Gastroesophageal sphincter (tissue), 4 donors: Measurements from ENCODE around the gene C1orf159. TPM values are rescaled to one million over a fixed set of nuclear protein-coding genes. Genes with fewer than 3 reads are reported as not detected.
"Not testable (repeated sequence)": the region's sequence is repeated elsewhere in the genome, so short reads cannot be mapped to it uniquely, and the experiment has no call there.

Experiments used
- ATAC-seq: fragments of 150-250 bp; one replicate; pipeline ENCODE4 v1.9.1; 2016; ENCODE audit warnings: mild to moderate bottlenecking, moderate library complexity
- H3K27ac ChIP-seq, 4 donors: fragments of 200-600 bp; sonication (generic) in 3 of 4; 1 replicate in 3 of 4; 2 replicates in 1 of 4; pipeline ENCODE4 v1.5.1; 2016 to 2019
- H3K27me3 ChIP-seq: fragments of 200-600 bp; sonication (generic); one replicate; pipeline ENCODE4 v1.5.1; 2019
- H3K36me3 ChIP-seq, 2 donors: fragments of 200-600 bp; sonication (generic); one replicate each; pipeline ENCODE4 v1.5.1; 2019; ENCODE audit warnings: control low read depth in 1 of 2
- H3K4me1 ChIP-seq, 3 donors: fragments of 200-600 bp; sonication (generic); 1 replicate in 2 of 3; 2 replicates in 1 of 3; pipeline ENCODE4 v1.5.1; 2016 to 2019; ENCODE audit warnings: control low read depth in 2 of 3
- H3K4me3 ChIP-seq, 2 donors: fragments of 200-600 bp; sonication (generic); one replicate each; pipeline ENCODE4 v1.5.1; 2019; ENCODE audit warnings: mild to moderate bottlenecking in 1 of 2, moderate library complexity in 1 of 2
- H3K9me3 ChIP-seq, 3 donors: fragments of 200-600 bp; sonication (generic); one replicate each; pipeline ENCODE4 v1.5.1; 2017 to 2019; ENCODE audit warnings: control low read depth in 2 of 3
- CTCF ChIP-seq, 4 experiments: fragments of 200-600 bp in 2 of 4; fragments of 450-650 bp in 2 of 4; sonication (generic) in 1 of 4; IDR thresholded peaks; one replicate each; pipeline ENCODE4 v1.5.1; 2017 to 2019; ENCODE audit warnings: antibody characterized with exemption in 4 of 4, mild to moderate bottlenecking in 2 of 4, moderate library complexity in 2 of 4
- EP300 ChIP-seq: sonication (generic); formaldehyde crosslinking; IDR thresholded peaks from one replicate; pipeline ENCODE4 v1.6.1; 2017; ENCODE audit warnings: antibody characterized with exemption, mild to moderate bottlenecking
- POLR2A ChIP-seq, 2 donors: fragments of 450-650 bp; IDR thresholded peaks; one replicate each; pipeline ENCODE4 v1.6.1; 2017; ENCODE audit warnings: antibody characterized with exemption in 2 of 2, mild to moderate bottlenecking in 2 of 2, moderate library complexity in 1 of 2
- POLR2AphosphoS5 ChIP-seq: sonication (generic); formaldehyde crosslinking; IDR thresholded peaks from one replicate; pipeline ENCODE4 v1.6.1; 2017; ENCODE audit warnings: antibody characterized with exemption
- WGBS, 2 donors: methylation state at CpG; one replicate each; pipeline ENCODE4 v1.1.5; 2018; ENCODE audit warnings: low coverage in 1 of 2; 5-methylcytosine and 5-hydroxymethylcytosine counted together
- total RNA-seq, 4 donors: library from RNA; depleted of rRNA; stranded (reverse); fragments of >200 nt; gene quantifications; one replicate each; pipeline ENCODE4 v1.1.0, GENCODE V29; 2016

C1orf159 gene
- total RNA-seq, 4 donors from 2014 or later, result 6.3 to 15.3 (median 9.9) TPM

DNA sequence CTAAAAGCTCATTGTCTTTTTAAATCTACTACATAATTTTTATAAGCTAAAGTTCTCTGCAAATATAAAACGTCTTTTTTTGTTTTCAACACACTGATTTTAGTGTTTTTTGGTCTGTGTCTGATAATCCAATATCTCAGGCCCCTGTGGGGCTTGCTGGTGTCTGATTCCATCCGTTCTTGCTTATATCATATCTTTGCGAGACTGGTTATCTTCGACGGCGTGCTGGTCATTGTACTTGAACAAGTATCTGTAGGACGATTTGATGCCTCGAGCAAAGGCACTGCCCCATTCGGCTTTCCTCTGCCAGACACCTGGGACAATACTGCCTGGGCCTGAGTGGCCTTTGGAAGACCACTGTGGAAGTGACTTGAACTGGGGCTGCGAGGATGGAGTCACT, 39.4 kb upstream of the C1orf159 start:
- Histone ChIP-seq H3K9me3 (no peaks in the 10 kb centered on the region), H3K27ac (no peak overlapping the region), H3K4me3 (no peak overlapping the region), H3K27me3 (no peaks in the 10 kb centered on the region), H3K36me3 (no peaks in the 10 kb centered on the region), H3K4me1 (peaks cover 0 to 15% (median 7%) of the 10 kb centered on the region in 3 donors)
- WGBS, 2 donors, result 48 to 68% methylated on average over 4 to 8 of the region's 10 CpGs
- TF ChIP-seq POLR2AphosphoS5, result no peak
- TF ChIP-seq CTCF (IDR thresholded peaks at IDR 0.05), result no peak
- TF ChIP-seq POLR2A (IDR thresholded peaks at IDR 0.05), result no peak
- no peak for TF ChIP-seq EP300
- no peak for ATAC-seq

DNA sequence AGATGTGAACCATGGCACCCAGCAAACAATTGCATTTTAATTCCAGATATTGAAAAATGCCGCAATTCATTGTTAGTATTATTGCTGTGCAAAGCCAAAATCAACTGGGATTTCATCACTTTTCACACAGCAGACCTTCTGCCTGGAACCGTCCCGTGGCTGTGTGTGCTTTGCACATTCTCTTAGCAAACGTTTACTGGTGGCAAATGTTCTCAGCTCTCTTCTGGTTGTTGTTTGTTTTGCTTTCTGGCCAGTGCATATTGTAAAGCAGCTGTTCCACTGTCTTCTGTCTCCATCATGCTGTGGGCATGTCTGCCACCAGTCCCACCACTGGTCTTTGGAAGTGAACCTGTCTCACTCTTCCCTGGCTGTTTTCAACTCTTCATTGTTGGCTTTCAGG, 38.0 kb upstream of the C1orf159 start:
- TF ChIP-seq POLR2AphosphoS5 (no peak), CTCF (IDR thresholded peaks at IDR 0.05) (no peak), EP300 (no peak), POLR2A (IDR thresholded peaks at IDR 0.05) (no peak)
- Histone ChIP-seq H3K27me3 (peaks cover 4% of the 10 kb centered on the region), H3K36me3 (no peaks in the 10 kb centered on the region), H3K4me1 (peaks cover 0 to 14% (median 7%) of the 10 kb centered on the region in 3 donors), H3K27ac (no peak overlapping the region), H3K9me3 (no peaks in the 10 kb centered on the region), H3K4me3 (no peak overlapping the region)
- WGBS, 2 donors, result 36 to 54% methylated on average over 4 of the region's 4 CpGs
- no peak for ATAC-seq

- 81 to 88% methylated on average over 11 to 13 of the region's 14 CpGs for WGBS, 2 donors
- not testable (repeated sequence) for H3K27me3 ChIP-seq, H3K9me3 ChIP-seq, H3K36me3 ChIP-seq, H3K27ac ChIP-seq, H3K4me1 ChIP-seq, H3K4me3 ChIP-seq, ATAC-seq
Measured at GRCh38 chr1:1153215-1153614, 37.3 kb upstream of the C1orf159 start.

DNA sequence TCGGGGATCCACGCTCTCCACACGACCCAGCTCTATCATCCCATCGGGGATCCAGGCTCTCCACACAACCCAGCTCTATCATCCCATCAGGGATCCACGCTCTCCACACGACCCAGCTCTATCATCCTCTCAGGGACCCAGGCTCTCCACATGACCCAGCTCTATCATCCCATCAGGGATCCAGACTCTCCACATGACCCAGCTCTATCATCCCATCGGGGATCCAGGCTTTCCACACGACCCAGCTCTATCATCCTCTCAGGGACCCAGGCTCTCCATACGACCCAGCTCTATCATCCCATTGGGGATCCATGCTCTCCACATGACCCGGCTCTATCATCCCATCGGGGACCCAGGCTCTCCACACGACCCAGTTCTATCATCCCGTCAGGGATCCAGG, 36.5 kb upstream of the C1orf159 start:
- not testable (repeated sequence) for ATAC-seq, H3K27ac ChIP-seq, H3K4me3 ChIP-seq, H3K27me3 ChIP-seq, H3K4me1 ChIP-seq, H3K9me3 ChIP-seq, H3K36me3 ChIP-seq
- 84 to 90% methylated on average over 8 to 12 of the region's 13 CpGs for WGBS, 2 donors

DNA sequence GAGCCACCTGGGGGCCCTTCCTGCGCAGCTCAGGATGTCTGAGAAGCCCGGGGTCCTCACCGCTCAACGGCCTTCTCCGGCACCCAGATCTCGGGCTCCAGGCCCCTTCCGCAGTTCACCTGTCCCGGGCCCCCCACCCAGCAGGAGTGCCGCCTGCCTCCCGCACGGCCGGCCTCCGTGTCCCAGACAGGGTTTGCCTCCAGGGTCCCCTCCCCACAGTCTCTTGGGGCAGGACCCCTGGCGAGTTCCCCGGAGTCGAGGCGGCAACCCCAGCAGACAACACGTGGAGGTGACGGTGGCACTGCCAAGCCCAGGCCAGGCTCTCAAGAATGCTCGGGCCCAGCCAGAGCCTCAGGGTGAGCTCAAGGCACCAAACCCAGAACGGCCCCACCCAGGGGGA, 35.4 kb upstream of the C1orf159 start:
- no peaks in the 10 kb centered on the region for H3K9me3 ChIP-seq
- no peaks in the 10 kb centered on the region for H3K36me3 ChIP-seq
- 100% methylated on average over 1 of the region's 21 CpGs; no CpG with 5 or more reads in 1 of the 2 donors for WGBS, 2 donors
- peaks cover 21% of the 10 kb centered on the region for H3K27me3 ChIP-seq
- no peak for TF ChIP-seq POLR2A (IDR thresholded peaks at IDR 0.05)
- TF ChIP-seq EP300, result no peak
- TF ChIP-seq CTCF (IDR thresholded peaks at IDR 0.05), result no peak
- no peak for TF ChIP-seq POLR2AphosphoS5
- H3K4me1 ChIP-seq, result no peaks in the 10 kb centered on the region
- no peak overlapping the region for H3K4me3 ChIP-seq
- no peak for ATAC-seq
- no peak overlapping the region for H3K27ac ChIP-seq

GRCh38 chr1:1150100-1150499, 34.2 kb upstream of the C1orf159 start:
- no CpG with 5 or more reads among the region's 12 CpGs for WGBS, 2 donors
- TF ChIP-seq CTCF (IDR thresholded peaks at IDR 0.05) (no peak), POLR2A (IDR thresholded peaks at IDR 0.05) (no peak), POLR2AphosphoS5 (no peak), EP300 (no peak)
- ATAC-seq, result no peak
- Histone ChIP-seq H3K9me3 (no peaks in the 10 kb centered on the region), H3K4me3 (no peak overlapping the region), H3K27me3 (peaks cover 33% of the 10 kb centered on the region), H3K36me3 (no peaks in the 10 kb centered on the region), H3K4me1 (no peaks in the 10 kb centered on the region), H3K27ac (no peak overlapping the region)
